Tibial nerve (tissue), 4 donors: ENCODE results near the gene KCMF1. TPM values are rescaled to one million over a fixed set of nuclear protein-coding genes. Genes with fewer than 3 reads are reported as not detected.

Experiments used
- DNase-seq, 2 donors: peaks; one replicate each; pipeline ENCODE4 v3.0.0-alpha.2; 2019; ENCODE audit warnings: low spot score in 2 of 2
- H3K27ac ChIP-seq, 4 donors: fragments of 200-600 bp; sonication (generic) in 3 of 4; one replicate each; pipeline ENCODE4 v1.5.1; 2017 to 2019; ENCODE audit warnings: mild to moderate bottlenecking in 1 of 4
- H3K27me3 ChIP-seq, 2 donors: fragments of 200-600 bp; sonication (generic) in 1 of 2; one replicate each; pipeline versions ENCODE4 v1.5.1 to v1.6.0; 2017 to 2019
- H3K36me3 ChIP-seq, 3 donors: fragments of 200-600 bp; sonication (generic); one replicate each; pipeline ENCODE4 v1.5.1; 2018 to 2019
- H3K4me1 ChIP-seq, 4 donors: fragments of 200-600 bp; sonication (generic) in 3 of 4; one replicate each; pipeline ENCODE4 v1.5.1; 2017 to 2019
- H3K4me3 ChIP-seq, 4 donors: fragments of 200-600 bp; sonication (generic) in 3 of 4; one replicate each; pipeline ENCODE4 v1.5.1; 2017 to 2019; ENCODE audit warnings: mild to moderate bottlenecking in 1 of 4, moderate library complexity in 1 of 4
- H3K9me3 ChIP-seq, 4 donors: fragments of 200-600 bp; sonication (generic) in 3 of 4; one replicate each; pipeline ENCODE4 v1.5.1; 2017 to 2019
- CTCF ChIP-seq, 5 experiments: fragments of 200-600 bp in 3 of 5; fragments of 450-650 bp in 2 of 5; sonication (generic) in 3 of 5; IDR thresholded peaks; one replicate each; pipeline ENCODE4 v1.5.1; 2016 to 2019; ENCODE audit warnings: antibody characterized with exemption in 5 of 5, mild to moderate bottlenecking in 3 of 5, moderate library complexity in 2 of 5
- EP300 ChIP-seq, 2 donors: sonication (generic); formaldehyde crosslinking; IDR thresholded peaks; one replicate each; pipeline ENCODE4 v1.6.1; 2017; ENCODE audit warnings: antibody characterized with exemption in 2 of 2, mild to moderate bottlenecking in 1 of 2
- POLR2A ChIP-seq, 2 donors: fragments of 450-650 bp; IDR thresholded peaks; one replicate each; pipeline ENCODE4 v1.6.1; 2017; ENCODE audit warnings: antibody characterized with exemption in 2 of 2, mild to moderate bottlenecking in 2 of 2, moderate library complexity in 2 of 2
- WGBS, 2 donors: methylation state at CpG; one replicate each; pipeline ENCODE4 v1.1.5; 2018; 5-methylcytosine and 5-hydroxymethylcytosine counted together
- total RNA-seq, 4 donors: library from RNA; depleted of rRNA; stranded (reverse); fragments of >200 nt; gene quantifications; one replicate each; pipeline ENCODE4 v1.1.0, GENCODE V29; 2016

The KCMF1 gene
- total RNA-seq, 4 donors from 2014 or later, result 22.9 to 35.1 (median 29.7) TPM

- peaks cover 0 to 33% (median 0%) of the 10 kb centered on the region in 4 donors for H3K4me1 ChIP-seq
- 48 to 52% methylated on average over 2 of the region's 2 CpGs for WGBS, 2 donors
- TF ChIP-seq POLR2A (IDR thresholded peaks at IDR 0.05), result no peak
Observed at GRCh38 chr2:85001595-85001994, 30.6 kb downstream of the KCMF1 start.

GRCh38 chr2:85002534-85002933 lies 31.6 kb downstream of the KCMF1 start:
- H3K4me1 ChIP-seq, result peaks cover 0 to 24% (median 0%) of the 10 kb centered on the region in 4 donors
- TF ChIP-seq POLR2A (IDR thresholded peaks at IDR 0.05), result no peak
- TF ChIP-seq CTCF (IDR thresholded peaks at IDR 0.05), result no peak
- no peak for TF ChIP-seq EP300 (IDR thresholded peaks at IDR 0.05)
- no peak overlapping the region for H3K4me3 ChIP-seq
- no peak overlapping the region for H3K27ac ChIP-seq
- no peaks in the 10 kb centered on the region for H3K27me3 ChIP-seq
- no peak for DNase-seq
- peaks cover 0 to 9% (median 0%) of the 10 kb centered on the region in 3 donors for H3K36me3 ChIP-seq
- H3K9me3 ChIP-seq, result no peaks in the 10 kb centered on the region

More at GRCh38 chr2:85001595-85001994, 30.6 kb downstream of the KCMF1 start:
- no peak overlapping the region for H3K27ac ChIP-seq
- H3K27me3 ChIP-seq, result no peaks in the 10 kb centered on the region
- H3K4me3 ChIP-seq, result no peak overlapping the region
- peaks cover 0 to 4% (median 0%) of the 10 kb centered on the region in 3 donors for H3K36me3 ChIP-seq
- no peaks in the 10 kb centered on the region for H3K9me3 ChIP-seq
- no peak for DNase-seq

GRCh38 chr2:85008252-85008651 lies 37.3 kb downstream of the KCMF1 start:
- no peak for TF ChIP-seq CTCF (IDR thresholded peaks at IDR 0.05)
- no peak for TF ChIP-seq EP300 (IDR thresholded peaks at IDR 0.05)
- no peak for TF ChIP-seq POLR2A (IDR thresholded peaks at IDR 0.05)
- peaks cover 0 to 33% (median 7%) of the 10 kb centered on the region in 4 donors for H3K4me1 ChIP-seq
- no peaks in the 10 kb centered on the region for H3K9me3 ChIP-seq
- no peaks in the 10 kb centered on the region for H3K27me3 ChIP-seq
- WGBS, 2 donors, result 84 to 92% methylated on average over 2 of the region's 2 CpGs
- H3K36me3 ChIP-seq, result peaks cover 0 to 22% (median 0%) of the 10 kb centered on the region in 3 donors
- DNase-seq, result no peak
- H3K27ac ChIP-seq, result no peak overlapping the region
- H3K4me3 ChIP-seq, result no peak overlapping the region

GRCh38 chr2:85009019-85009618 lies 38.2 kb downstream of the KCMF1 start:
- peaks cover 0 to 42% (median 7%) of the 10 kb centered on the region in 4 donors for H3K4me1 ChIP-seq
- H3K9me3 ChIP-seq, result no peaks in the 10 kb centered on the region
- peaks cover 0 to 22% (median 0%) of the 10 kb centered on the region in 3 donors for H3K36me3 ChIP-seq
- no peak overlapping the region for H3K4me3 ChIP-seq
- no peak overlapping the region for H3K27ac ChIP-seq
- H3K27me3 ChIP-seq, result no peaks in the 10 kb centered on the region
- no peak for DNase-seq
- 91% methylated on average over 3 of the region's 3 CpGs for WGBS, 2 donors
- TF ChIP-seq CTCF (IDR thresholded peaks at IDR 0.05) (no peak), POLR2A (IDR thresholded peaks at IDR 0.05) (no peak), EP300 (IDR thresholded peaks at IDR 0.05) (no peak)

- Histone ChIP-seq H3K27ac (no peak overlapping the region), H3K4me3 (no peak overlapping the region), H3K4me1 (peaks cover 0 to 54% (median 9%) of the 10 kb centered on the region in 4 donors), H3K9me3 (no peaks in the 10 kb centered on the region), H3K27me3 (no peaks in the 10 kb centered on the region), H3K36me3 (peaks cover 0 to 18% (median 0%) of the 10 kb centered on the region in 3 donors)
- 85 to 90% methylated on average over 1 of the region's 1 CpG for WGBS, 2 donors
- DNase-seq, result no peak
- TF ChIP-seq EP300 (IDR thresholded peaks at IDR 0.05), result no peak
- TF ChIP-seq CTCF (IDR thresholded peaks at IDR 0.05), result no peak
- TF ChIP-seq POLR2A (IDR thresholded peaks at IDR 0.05), result no peak
Observed at GRCh38 chr2:85010404-85010803, 39.4 kb downstream of the KCMF1 start.
